Measurements from ENCODE around the gene CDK6.

DNA sequence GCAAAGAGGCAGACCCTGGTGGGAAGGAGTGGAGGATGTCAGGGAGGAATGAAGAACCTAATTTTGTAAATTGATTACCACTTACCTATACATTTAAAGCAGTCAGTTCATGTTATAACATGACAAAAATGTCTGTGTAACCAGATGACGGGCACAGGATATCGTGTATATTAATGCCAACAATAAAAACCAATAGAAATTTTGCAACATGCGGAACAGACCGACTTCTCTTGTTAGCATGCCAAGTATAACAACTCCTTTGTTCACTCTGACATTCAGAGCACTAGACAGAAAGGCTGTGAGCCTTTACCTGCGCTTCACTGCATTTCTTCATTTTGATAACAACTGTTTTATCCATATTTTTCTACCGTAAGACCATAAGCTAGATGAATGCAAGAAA lies 29.9 kb downstream of the CDK6 start:
- TF ChIP-seq, protein P1, sequence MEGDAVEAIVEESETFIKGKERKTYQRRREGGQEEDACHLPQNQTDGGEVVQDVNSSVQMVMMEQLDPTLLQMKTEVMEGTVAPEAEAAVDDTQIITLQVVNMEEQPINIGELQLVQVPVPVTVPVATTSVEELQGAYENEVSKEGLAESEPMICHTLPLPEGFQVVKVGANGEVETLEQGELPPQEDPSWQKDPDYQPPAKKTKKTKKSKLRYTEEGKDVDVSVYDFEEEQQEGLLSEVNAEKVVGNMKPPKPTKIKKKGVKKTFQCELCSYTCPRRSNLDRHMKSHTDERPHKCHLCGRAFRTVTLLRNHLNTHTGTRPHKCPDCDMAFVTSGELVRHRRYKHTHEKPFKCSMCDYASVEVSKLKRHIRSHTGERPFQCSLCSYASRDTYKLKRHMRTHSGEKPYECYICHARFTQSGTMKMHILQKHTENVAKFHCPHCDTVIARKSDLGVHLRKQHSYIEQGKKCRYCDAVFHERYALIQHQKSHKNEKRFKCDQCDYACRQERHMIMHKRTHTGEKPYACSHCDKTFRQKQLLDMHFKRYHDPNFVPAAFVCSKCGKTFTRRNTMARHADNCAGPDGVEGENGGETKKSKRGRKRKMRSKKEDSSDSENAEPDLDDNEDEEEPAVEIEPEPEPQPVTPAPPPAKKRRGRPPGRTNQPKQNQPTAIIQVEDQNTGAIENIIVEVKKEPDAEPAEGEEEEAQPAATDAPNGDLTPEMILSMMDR (IDR thresholded peaks at IDR 0.05; ENCODE audit: low read length): no peak
- no peak for TF ChIP-seq EZH2 (IDR thresholded peaks at IDR 0.05; ENCODE audit: borderline replicate concordance, low read length)

Measured in OCI-LY1 (cell line).